T47D (cell line): ENCODE data around the gene DBNL.
A peak's percentile ranks its signal among the peaks of the same experiment; 100 is the strongest.

Experiments
- DNase-seq, 2 experiments: peaks; one replicate each; pipeline versions ENCODE4 v3.0.0 to v3.0.0-alpha.2; 2011 to 2012; ENCODE audit warnings: low read depth in 1 of 2, low spot score in 1 of 2
- JUND ChIP-seq: IDR thresholded peaks from 2 replicates; pipeline ENCODE4 v1.6.1; 2012; ENCODE audit warnings: low read depth
- in situ Hi-C: cut with HindIII; loops from 2 replicates; pipeline ENCODE4 v1.10.0; 2016; ENCODE audit warnings: low sequenced_read_pairs, low pct_unique_long_range_greater_than_20kb

The DBNL gene

GRCh38 chr7:44073664-44074348 is 29.3 kb downstream of the DBNL start:
- no peak for DNase-seq
- in situ Hi-C loops: no loop called here

GRCh38 chr7:44074349-44074695 is 29.8 kb downstream of the DBNL start:
- in situ Hi-C loops: no loop called here
- no peak for TF ChIP-seq JUND
- no peak for DNase-seq

More at GRCh38 chr7:44073664-44074348, 29.3 kb downstream of the DBNL start:
- TF ChIP-seq JUND: no peak

- no peak for TF ChIP-seq JUND
- in situ Hi-C loops: no loop called here
- peak; percentile 66 to 81 for DNase-seq
These were observed 31.0 kb downstream of the DBNL start for GRCh38 chr7:44075296-44076075.

GRCh38 chr7:44076101-44076895 is 31.8 kb downstream of the DBNL start:
- in situ Hi-C loops: no loop called here
- no peak for DNase-seq
- no peak for TF ChIP-seq JUND

GRCh38 chr7:44077061-44077460 is 32.6 kb downstream of the DBNL start:
- in situ Hi-C loops: no loop called here
- no peak for TF ChIP-seq JUND
- DNase-seq: no peak

GRCh38 chr7:44077681-44078091 is 33.2 kb downstream of the DBNL start:
- no peak for TF ChIP-seq JUND
- in situ Hi-C loops: no loop called here
- no peak for DNase-seq

GRCh38 chr7:44078521-44078920 is 34.0 kb downstream of the DBNL start:
- no peak for TF ChIP-seq JUND
- in situ Hi-C loops: no loop called here
- no peak for DNase-seq

- no peak for DNase-seq
- in situ Hi-C loops: no loop called here
- TF ChIP-seq JUND: no peak
These were observed 35.0 kb downstream of the DBNL start for GRCh38 chr7:44079331-44080021.

GRCh38 chr7:44080118-44080517 is 35.6 kb downstream of the DBNL start:
- TF ChIP-seq JUND: no peak
- in situ Hi-C loops: no loop called here

GRCh38 chr7:44080686-44081265 is 36.3 kb downstream of the DBNL start:
- no peak for TF ChIP-seq JUND
- no peak for DNase-seq
- in situ Hi-C loops: no loop called here

More at GRCh38 chr7:44080118-44080517, 35.6 kb downstream of the DBNL start:
- no peak for DNase-seq

- in situ Hi-C loops: no loop called here
These were observed 36.8 kb downstream of the DBNL start for GRCh38 chr7:44081266-44081748.

GRCh38 chr7:44082541-44083207 is 38.2 kb downstream of the DBNL start:
- no peak for TF ChIP-seq JUND
- in situ Hi-C loops: no loop called here
- DNase-seq: peak; percentile 97 to 100

More at GRCh38 chr7:44081266-44081748, 36.8 kb downstream of the DBNL start:
- no peak for DNase-seq
- no peak for TF ChIP-seq JUND
